NCI-H1105 (cell line): ENCODE results near the gene ALKBH4.
"Not testable (repeated sequence)": the region's sequence is repeated elsewhere in the genome, so short reads cannot be mapped to it uniquely, and the experiment has no call there.

Experiments
- DNase-seq: peaks from one replicate; lab custom pipeline; 2025; lab: John Stamatoyannopoulos, UW

The ALKBH4 gene

GRCh38 chr7:102426268-102427018 lies 38.2 kb downstream of the ALKBH4 start:
- no peak for DNase-seq

GRCh38 chr7:102425639-102426267 lies 38.9 kb downstream of the ALKBH4 start:
- no peak for DNase-seq

GRCh38 chr7:102424787-102425218 lies 39.9 kb downstream of the ALKBH4 start:
- no peak for DNase-seq

- DNase-seq: no peak
These were observed 40.5 kb downstream of the ALKBH4 start for GRCh38 chr7:102424129-102424551.

DNA sequence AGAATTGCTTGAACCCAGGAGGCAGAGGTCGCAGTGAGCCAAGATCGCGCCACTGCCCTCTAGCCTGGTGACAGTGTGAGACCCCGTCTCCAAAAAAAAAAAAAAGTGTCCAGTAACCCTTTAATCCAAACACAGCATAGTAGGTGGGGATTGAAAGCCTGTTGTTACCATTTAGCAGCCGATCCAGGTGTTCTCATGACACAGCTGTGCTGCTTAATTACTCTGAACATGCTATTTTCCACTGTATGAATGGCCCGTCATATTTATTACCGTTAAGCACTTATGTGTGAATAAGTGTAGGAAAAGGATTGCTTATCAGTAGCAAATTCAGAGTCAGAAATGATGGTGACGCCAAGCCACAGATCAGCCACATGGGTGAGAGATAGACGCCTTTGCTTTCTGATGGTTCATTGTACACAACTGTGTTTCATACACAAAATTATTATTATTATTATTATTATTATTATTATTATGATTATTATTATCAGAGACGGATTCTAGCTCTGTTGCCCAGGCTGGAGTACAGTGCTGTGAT lies 42.9 kb downstream of the ALKBH4 start:
- no peak for DNase-seq

- DNase-seq: no peak
These were observed 46.1 kb downstream of the ALKBH4 start for GRCh38 chr7:102418592-102418991.

DNA sequence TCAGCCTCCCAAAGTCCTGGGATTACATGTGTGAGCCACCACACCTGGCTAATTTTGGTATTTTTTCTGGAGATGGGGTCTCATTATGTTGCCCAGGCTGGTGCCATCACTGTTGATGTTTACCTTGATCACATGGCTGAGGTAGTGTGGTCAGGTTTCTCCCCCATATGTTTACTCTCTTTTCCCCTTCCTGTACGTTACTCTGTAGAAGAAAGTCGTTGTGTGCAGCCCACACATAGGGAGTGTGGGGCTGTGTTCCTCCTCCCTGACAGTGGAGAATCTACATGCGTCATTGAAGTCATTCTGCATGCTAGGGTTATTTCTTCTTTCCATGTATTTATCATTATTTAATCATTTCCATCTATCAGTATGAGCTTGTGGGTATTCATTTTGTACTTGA lies 47.6 kb downstream of the ALKBH4 start:
- no peak for DNase-seq

- no peak for DNase-seq
These were observed 48.3 kb downstream of the ALKBH4 start for GRCh38 chr7:102416406-102416805.

- DNase-seq: no peak
These were observed 48.9 kb downstream of the ALKBH4 start for GRCh38 chr7:102415685-102416225.

- DNase-seq: no peak
These were observed 51.1 kb downstream of the ALKBH4 start for GRCh38 chr7:102413611-102414010.

DNA sequence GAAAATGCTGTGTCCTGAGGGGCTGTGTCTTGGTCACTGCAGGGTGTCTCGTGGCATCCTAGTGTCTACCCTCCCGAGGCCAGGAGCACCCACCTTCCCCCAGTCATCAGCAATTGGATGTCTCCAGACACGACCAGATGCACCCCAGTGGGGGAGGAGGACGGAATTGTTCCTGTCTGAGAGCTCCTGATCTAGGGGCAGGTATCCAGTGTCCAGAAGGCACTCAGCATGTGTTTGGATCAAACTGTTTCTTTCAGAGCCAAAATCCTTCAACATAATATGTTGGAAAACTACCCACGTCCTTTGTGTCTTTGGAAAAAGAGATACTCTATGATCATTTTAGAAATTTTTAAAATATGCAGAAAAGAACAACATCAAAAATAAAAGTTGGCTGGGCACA lies 51.6 kb downstream of the ALKBH4 start:
- DNase-seq: no peak

DNA sequence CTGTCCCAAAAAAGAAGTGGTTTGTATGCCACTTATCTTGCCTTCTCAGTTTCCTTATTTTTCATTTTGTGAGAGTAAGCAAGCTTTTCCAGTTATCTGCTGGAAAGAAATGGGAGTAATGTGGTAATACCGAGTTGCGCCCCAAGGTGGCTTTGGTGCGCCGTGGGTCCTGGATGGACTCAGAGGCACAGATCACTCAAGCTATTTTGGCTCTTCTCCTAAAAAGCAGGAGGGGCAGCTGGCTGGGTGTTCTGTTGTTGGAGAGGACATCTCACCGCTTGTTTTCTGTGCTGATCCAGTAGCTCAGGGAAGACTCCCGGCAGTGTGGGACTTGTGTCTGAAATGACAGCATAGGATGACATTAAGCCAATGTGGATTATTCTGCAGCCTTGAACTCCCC lies 52.1 kb downstream of the ALKBH4 start:
- DNase-seq: no peak

- DNase-seq: no peak
These were observed 53.7 kb downstream of the ALKBH4 start for GRCh38 chr7:102410918-102411317.

DNA sequence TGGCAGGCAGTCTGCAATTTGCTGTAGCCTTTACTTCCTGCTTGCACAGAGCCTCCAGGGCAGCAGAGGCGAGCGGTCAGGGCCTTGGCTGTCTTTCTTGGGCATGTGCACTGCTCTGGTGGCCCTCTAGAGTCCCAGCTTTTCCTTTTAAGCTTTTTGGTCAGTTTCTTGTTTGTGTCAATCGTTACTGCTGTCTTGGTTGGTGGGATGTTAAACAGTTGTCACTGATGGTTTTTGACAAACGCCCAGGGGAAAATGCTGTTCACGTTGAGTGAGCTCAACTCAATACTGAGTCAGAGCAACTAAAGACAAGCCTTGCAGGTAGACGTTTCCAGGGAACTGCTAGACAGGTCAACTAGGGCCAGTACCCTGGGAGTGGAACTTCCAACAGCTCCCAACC lies 54.5 kb downstream of the ALKBH4 start:
- DNase-seq: no peak

DNA sequence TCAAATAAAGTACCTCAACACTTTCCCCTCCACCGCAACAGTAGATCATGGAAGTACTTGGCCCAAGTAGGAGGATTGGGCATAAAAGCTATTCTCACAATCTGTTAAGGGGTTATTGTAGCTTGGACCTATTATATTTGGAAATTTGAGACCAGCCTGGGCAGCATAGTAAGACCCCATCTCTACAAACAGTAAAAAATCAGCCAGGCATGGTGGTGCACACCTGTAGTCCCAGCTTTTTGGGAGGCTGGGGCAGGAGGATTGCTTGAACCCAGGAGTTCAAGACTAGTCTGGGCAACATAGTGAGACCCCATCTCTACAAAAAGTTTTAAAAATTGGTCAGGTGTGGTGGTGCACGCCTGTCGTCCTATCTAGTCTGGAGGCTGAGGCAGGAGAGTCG lies 55.3 kb downstream of the ALKBH4 start:
- no peak for DNase-seq

DNA sequence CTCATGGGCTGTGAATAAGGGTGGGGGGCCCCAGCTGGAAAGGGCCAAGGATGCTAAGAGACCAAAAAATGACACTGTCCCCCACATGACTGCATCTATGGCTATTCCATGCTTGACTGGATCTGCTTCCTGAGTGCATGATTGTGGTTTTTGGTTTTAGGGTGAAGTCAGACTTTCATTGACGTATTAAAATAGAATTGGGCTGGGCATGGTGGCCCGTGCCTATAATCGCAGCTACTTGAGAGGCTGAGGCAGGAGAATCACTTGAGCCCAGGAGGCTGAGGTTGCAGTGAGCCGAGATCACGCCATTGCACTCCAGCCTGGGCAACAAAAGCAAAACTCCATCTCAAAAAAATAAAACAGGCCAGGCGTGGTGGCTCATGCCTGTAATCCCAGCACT lies 56.1 kb downstream of the ALKBH4 start:
- not testable (repeated sequence) for DNase-seq

DNA sequence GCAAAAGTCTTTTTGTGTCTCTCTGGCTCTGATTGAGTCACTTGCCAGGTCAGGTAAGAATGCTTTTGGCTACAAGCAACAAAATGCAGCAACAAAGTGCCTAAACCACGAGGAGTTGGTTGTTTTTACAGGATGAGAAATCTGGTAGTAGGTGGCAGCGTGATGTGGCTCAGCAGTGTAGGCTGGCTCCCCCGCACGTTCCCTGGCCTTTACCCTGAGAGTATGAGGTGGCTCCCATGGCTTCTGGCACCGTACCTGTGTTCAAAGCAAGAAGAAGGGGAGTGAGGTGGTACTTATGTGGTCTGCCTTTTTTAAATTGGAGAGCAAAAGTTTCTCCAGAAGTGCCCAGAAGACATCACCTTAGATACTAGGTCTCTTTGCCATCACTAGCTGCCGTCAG lies 56.8 kb downstream of the ALKBH4 start:
- DNase-seq: no peak
